ENCODE measurements around the gene KLF2.

The KLF2 gene

GRCh38 chr19:16324384-16325160, at the start of gene KLF2:
TSS of gene KLF2 (plus strand) at chr19:16324826. CDS start at chr19:16324924, 98 bp downstream.
- Histone ChIP-seq H3K27me3 (ENCODE audit: insufficient read depth, low read length, poor library complexity) (peaks cover 20% of the 10 kb centered on the region), H3K9me3 (ENCODE audit: insufficient read depth, low read length, severe bottlenecking) (no peaks in the 10 kb centered on the region), H4K20me1 (ENCODE audit: insufficient read depth, low read length) (peaks cover 5% of the 10 kb centered on the region; the same call in 1 of the 2 replicates), H3K79me2 (ENCODE audit: insufficient read depth, low read length) (no peaks in the 10 kb centered on the region), H3K4me2 (ENCODE audit: insufficient read depth, low read length) (peak within 1 kb of the TSS; percentile 60), H3K9ac (ENCODE audit: low read depth, low read length) (no peak within 1 kb of the TSS), H2AFZ (ENCODE audit: low read depth, low read length) (no peak within 1 kb of the TSS), H3K36me3 (ENCODE audit: insufficient read depth, low read length) (no peaks in the 10 kb centered on the region), H3K4me1 (ENCODE audit: insufficient read depth, low read length) (peaks cover 18% of the 10 kb centered on the region), H3K27ac (ENCODE audit: low read length) (no peak within 1 kb of the TSS), H3K4me3 (ENCODE audit: low read depth in 1 of 2, low read length in 2 of 2) (peak within 1 kb of the TSS in 1 of 2 experiments; percentile 39; a peak in 2 of 4 replicates)
- TF ChIP-seq CTCF (IDR thresholded peaks at IDR 0.05; ENCODE audit: borderline replicate concordance, extremely low read depth, low read length, poor library complexity, severe bottlenecking) (no peak), EZH2 (IDR thresholded peaks at IDR 0.05; ENCODE audit: borderline replicate concordance, low read depth, low read length, severe bottlenecking) (peak; percentile 2)
- ATAC-seq (ENCODE audit: insufficient read depth, low read depth), result peak; percentile 76
- DNase-seq, result peak; percentile 53

- ATAC-seq (ENCODE audit: insufficient read depth, low read depth), result no peak
- H2AFZ ChIP-seq (ENCODE audit: low read depth, low read length), result no peak overlapping the region
- no peak overlapping the region for H3K27ac ChIP-seq (ENCODE audit: low read length)
- no peak overlapping the region for H3K4me3 ChIP-seq (ENCODE audit: low read depth in 1 of 2, low read length in 2 of 2)
- H3K9me3 ChIP-seq (ENCODE audit: insufficient read depth, low read length, severe bottlenecking), result no peaks in the 10 kb centered on the region
- no peak for DNase-seq
- H3K4me1 ChIP-seq (ENCODE audit: insufficient read depth, low read length), result no peaks in the 10 kb centered on the region
- no peaks in the 10 kb centered on the region for H3K36me3 ChIP-seq (ENCODE audit: insufficient read depth, low read length)
- no peak overlapping the region for H3K4me2 ChIP-seq (ENCODE audit: insufficient read depth, low read length)
- no peak overlapping the region for H3K9ac ChIP-seq (ENCODE audit: low read depth, low read length)
- H3K79me2 ChIP-seq (ENCODE audit: insufficient read depth, low read length), result no peaks in the 10 kb centered on the region
- H4K20me1 ChIP-seq (ENCODE audit: insufficient read depth, low read length), result no peaks in the 10 kb centered on the region
- peaks cover 3% of the 10 kb centered on the region for H3K27me3 ChIP-seq (ENCODE audit: insufficient read depth, low read length, poor library complexity)
- TF ChIP-seq EZH2 (IDR thresholded peaks at IDR 0.05; ENCODE audit: borderline replicate concordance, low read depth, low read length, severe bottlenecking) (no peak), CTCF (IDR thresholded peaks at IDR 0.05; ENCODE audit: borderline replicate concordance, extremely low read depth, low read length, poor library complexity, severe bottlenecking) (no peak)
Measured at GRCh38 chr19:16280306-16280705, 44.3 kb upstream of the KLF2 start.

- Histone ChIP-seq H2AFZ (ENCODE audit: low read depth, low read length) (no peak overlapping the region), H3K4me1 (ENCODE audit: insufficient read depth, low read length) (no peaks in the 10 kb centered on the region), H3K36me3 (ENCODE audit: insufficient read depth, low read length) (no peaks in the 10 kb centered on the region), H3K9me3 (ENCODE audit: insufficient read depth, low read length, severe bottlenecking) (no peaks in the 10 kb centered on the region), H3K79me2 (ENCODE audit: insufficient read depth, low read length) (no peaks in the 10 kb centered on the region), H3K27me3 (ENCODE audit: insufficient read depth, low read length, poor library complexity) (peaks cover 8% of the 10 kb centered on the region), H3K4me2 (ENCODE audit: insufficient read depth, low read length) (no peak overlapping the region), H3K9ac (ENCODE audit: low read depth, low read length) (no peak overlapping the region), H3K4me3 (ENCODE audit: low read depth in 1 of 2, low read length in 2 of 2) (no peak overlapping the region), H3K27ac (ENCODE audit: low read length) (no peak overlapping the region), H4K20me1 (ENCODE audit: insufficient read depth, low read length) (no peaks in the 10 kb centered on the region)
- TF ChIP-seq EZH2 (IDR thresholded peaks at IDR 0.05; ENCODE audit: borderline replicate concordance, low read depth, low read length, severe bottlenecking), result no peak
- TF ChIP-seq CTCF (IDR thresholded peaks at IDR 0.05; ENCODE audit: borderline replicate concordance, extremely low read depth, low read length, poor library complexity, severe bottlenecking), result no peak
- ATAC-seq (ENCODE audit: insufficient read depth, low read depth) (no peak), DNase-seq (no peak)
Measured at GRCh38 chr19:16281743-16282142, 42.9 kb upstream of the KLF2 start.
